Nephron (organoid): Measurements from ENCODE around the gene NDUFC1.

Experiments used
- H3K27ac Mint-ChIP-seq, 3 experiments: 2 replicates each; pipeline ENCODE4 v1.8.0; 2020; ENCODE audit warnings: mixed read lengths in 3 of 3, mild to moderate bottlenecking in 2 of 3, moderate library complexity in 1 of 3
- H3K27me3 Mint-ChIP-seq: 2 replicates; pipeline ENCODE4 v1.8.0; 2021; ENCODE audit warnings: low read depth, mild to moderate bottlenecking, moderate library complexity, mixed read lengths
- H3K36me3 Mint-ChIP-seq: 2 replicates; pipeline ENCODE4 v1.8.0; 2020; ENCODE audit warnings: low read depth, mixed read lengths
- H3K4me1 Mint-ChIP-seq: 2 replicates; pipeline ENCODE4 v1.8.0; 2020; ENCODE audit warnings: mixed read lengths
- H3K4me3 Mint-ChIP-seq, 3 experiments: 2 replicates each; pipeline ENCODE4 v1.8.0; 2020; ENCODE audit warnings: mild to moderate bottlenecking in 3 of 3, mixed read lengths in 3 of 3, moderate library complexity in 2 of 3
- H3K9me3 Mint-ChIP-seq: 2 replicates; pipeline ENCODE4 v1.8.0; 2020; ENCODE audit warnings: mixed read lengths
- CTCF ChIP-seq, 3 experiments: fragments of 200-600 bp; sonication (generic); IDR thresholded peaks; one replicate each; pipeline ENCODE4 v1.5.0; 2021; ENCODE audit warnings: antibody characterized with exemption in 3 of 3; ENCODE audit not compliant: unreplicated experiment in 3 of 3

Gene NDUFC1

DNA sequence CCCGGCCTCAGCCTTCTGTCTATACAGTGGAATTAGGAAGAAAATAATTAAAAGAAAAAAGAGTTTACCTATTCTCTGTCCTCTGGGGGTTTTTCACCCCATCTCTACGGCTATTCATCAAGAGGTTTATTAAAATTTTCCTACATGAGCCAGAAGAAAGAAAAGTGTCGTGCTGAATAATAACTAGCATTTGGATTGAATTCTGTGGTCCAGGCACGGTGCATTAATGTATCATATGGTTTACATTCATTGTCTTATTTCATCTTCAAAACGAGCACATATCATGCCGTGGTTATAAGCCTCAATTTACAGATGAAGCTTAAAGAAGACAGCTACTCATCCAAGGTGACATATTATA, 6.4 kb downstream of the NDUFC1 start:
- Mint-ChIP-seq H3K36me3 (peaks cover 21% of the 10 kb centered on the region), H3K27ac (peak overlapping the region; percentile 98), H3K9me3 (no peaks in the 10 kb centered on the region), H3K27me3 (no peaks in the 10 kb centered on the region), H3K4me1 (peaks cover 41% of the 10 kb centered on the region), H3K4me3 (peak overlapping the region; percentile 99)
- TF ChIP-seq CTCF (IDR thresholded peaks at IDR 0.05; ENCODE audit: unreplicated experiment in 3 of 3) = peak in 1 of 3 experiments; percentile 11

- Mint-ChIP-seq H3K27ac (peak overlapping the region; percentile 98), H3K4me3 (peak overlapping the region; percentile 99), H3K27me3 (no peaks in the 10 kb centered on the region), H3K9me3 (no peaks in the 10 kb centered on the region), H3K4me1 (peaks cover 36% of the 10 kb centered on the region), H3K36me3 (peaks cover 22% of the 10 kb centered on the region)
- TF ChIP-seq CTCF (IDR thresholded peaks at IDR 0.05; ENCODE audit: unreplicated experiment in 3 of 3) = peak; percentile 96 to 98 (median 97)
Measured at GRCh38 chr4:139295206-139295941, 6.9 kb downstream of the NDUFC1 start.

DNA sequence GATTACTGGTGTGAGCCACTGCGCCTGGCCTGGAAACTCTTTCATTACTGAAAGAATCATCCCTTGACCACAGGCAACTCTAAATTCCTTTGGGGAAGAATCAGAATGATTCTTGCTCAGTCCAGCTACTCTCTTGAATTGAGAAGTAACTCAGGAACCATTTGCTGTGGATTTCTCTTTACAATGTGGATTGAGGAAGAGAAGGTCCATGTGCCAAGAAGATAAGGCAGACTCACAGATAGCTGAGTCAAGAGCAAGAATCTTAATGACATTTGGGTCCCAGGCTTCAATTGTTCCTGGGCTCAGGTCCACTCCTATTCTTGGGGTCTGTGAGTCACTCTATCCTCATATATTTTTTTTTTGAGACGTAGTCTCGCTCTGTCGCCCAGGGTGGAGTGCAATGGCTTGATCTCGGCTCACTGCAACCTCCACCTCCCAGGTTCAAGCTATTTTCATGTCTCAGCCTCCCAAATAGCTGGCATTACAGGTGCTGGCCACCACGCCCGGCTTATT, 16.0 kb downstream of the NDUFC1 start:
- no peaks in the 10 kb centered on the region for H3K9me3 Mint-ChIP-seq
- no peak for TF ChIP-seq CTCF (IDR thresholded peaks at IDR 0.05; ENCODE audit: unreplicated experiment in 3 of 3)
- no peaks in the 10 kb centered on the region for H3K4me1 Mint-ChIP-seq
- H3K36me3 Mint-ChIP-seq = peaks cover 21% of the 10 kb centered on the region
- peaks cover 9% of the 10 kb centered on the region for H3K27me3 Mint-ChIP-seq
- no peak overlapping the region for H3K27ac Mint-ChIP-seq
- no peak overlapping the region for H3K4me3 Mint-ChIP-seq

DNA sequence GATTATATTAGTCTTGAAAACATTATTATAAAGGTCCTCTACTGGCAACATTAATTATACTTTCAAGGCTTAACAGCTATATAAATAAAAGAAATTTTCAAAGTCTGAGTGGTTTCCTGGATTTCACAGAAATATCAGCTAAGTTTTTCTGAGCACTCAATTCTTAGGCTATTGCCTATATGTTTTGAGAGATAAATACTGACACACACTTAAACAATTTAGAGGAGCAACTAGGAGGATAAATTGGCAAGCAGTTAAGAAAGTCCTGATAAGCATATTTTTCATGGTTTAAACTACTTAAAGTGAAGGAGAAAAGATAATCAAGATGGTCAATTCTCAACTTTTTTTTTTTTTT, 19.6 kb downstream of the NDUFC1 start:
- no peak for TF ChIP-seq CTCF (IDR thresholded peaks at IDR 0.05; ENCODE audit: unreplicated experiment in 3 of 3)
- Mint-ChIP-seq H3K4me1 (peaks cover 12% of the 10 kb centered on the region), H3K9me3 (no peaks in the 10 kb centered on the region), H3K27ac (no peak overlapping the region), H3K27me3 (peaks cover 43% of the 10 kb centered on the region), H3K4me3 (no peak overlapping the region), H3K36me3 (peaks cover 5% of the 10 kb centered on the region)

DNA sequence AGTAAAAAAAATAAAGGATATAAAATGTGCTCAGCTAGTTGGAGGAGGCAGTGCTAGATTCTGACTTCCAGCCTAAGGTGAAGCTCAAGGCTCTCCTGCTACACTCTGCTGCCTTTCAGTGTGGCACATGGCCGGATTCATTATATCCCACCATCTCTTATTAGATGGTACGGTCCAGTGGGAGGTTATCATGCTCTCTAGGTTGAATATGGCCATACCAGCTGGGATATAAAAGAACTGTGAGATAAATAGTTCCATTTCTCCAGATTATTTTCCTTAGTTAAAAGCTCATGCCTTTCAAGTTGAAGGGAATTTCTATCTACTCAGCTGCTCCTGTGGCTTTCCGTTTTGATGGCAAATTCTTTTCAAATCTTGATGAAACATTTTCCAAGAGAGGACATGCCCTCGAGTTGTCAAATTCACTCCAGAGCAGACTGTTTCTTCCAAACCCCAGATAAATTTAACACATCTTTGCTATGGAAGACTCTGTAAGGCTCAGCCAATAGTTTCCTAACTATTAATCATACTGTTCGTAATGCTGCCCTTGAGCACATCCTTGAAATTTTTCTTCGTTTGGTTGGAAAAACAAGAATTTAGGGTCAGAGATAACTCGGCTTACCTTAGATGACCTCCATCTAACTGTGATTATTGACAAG, 20.1 kb downstream of the NDUFC1 start:
- H3K4me1 Mint-ChIP-seq = peaks cover 12% of the 10 kb centered on the region
- H3K9me3 Mint-ChIP-seq = no peaks in the 10 kb centered on the region
- no peak for TF ChIP-seq CTCF (IDR thresholded peaks at IDR 0.05; ENCODE audit: unreplicated experiment in 3 of 3)

More for the DNA sequence above, 20.1 kb downstream of the NDUFC1 start:
- Mint-ChIP-seq H3K4me3 (no peak overlapping the region), H3K27me3 (peaks cover 48% of the 10 kb centered on the region), H3K27ac (no peak overlapping the region), H3K36me3 (peaks cover 5% of the 10 kb centered on the region)
